A673 (cell line): ENCODE results near the gene TFR2.
"Not testable (repeated sequence)": the region's sequence is repeated elsewhere in the genome, so short reads cannot be mapped to it uniquely, and the experiment has no call there.

ENCODE experiments used
- EZH2 ChIP-seq: fragments of 200-600 bp; sonication (generic); IDR thresholded peaks from 2 replicates; pipeline ENCODE4 v1.6.1; 2017; ENCODE audit warnings: borderline replicate concordance, low read depth, mild to moderate bottlenecking, mixed read lengths, antibody characterized with exemption, low read length; ENCODE audit not compliant: poor library complexity, severe bottlenecking
- TF ChIP-seq, protein P1 (sequence below): fragments of 300-800, 200-600 bp; sonication (generic); conservative IDR thresholded peaks from 2 replicates; pipeline ENCODE4 v1.5.1; 2017; ENCODE audit warnings: low read depth, mild to moderate bottlenecking, antibody characterized with exemption, low read length, moderate library complexity, mixed read lengths

DNA sequence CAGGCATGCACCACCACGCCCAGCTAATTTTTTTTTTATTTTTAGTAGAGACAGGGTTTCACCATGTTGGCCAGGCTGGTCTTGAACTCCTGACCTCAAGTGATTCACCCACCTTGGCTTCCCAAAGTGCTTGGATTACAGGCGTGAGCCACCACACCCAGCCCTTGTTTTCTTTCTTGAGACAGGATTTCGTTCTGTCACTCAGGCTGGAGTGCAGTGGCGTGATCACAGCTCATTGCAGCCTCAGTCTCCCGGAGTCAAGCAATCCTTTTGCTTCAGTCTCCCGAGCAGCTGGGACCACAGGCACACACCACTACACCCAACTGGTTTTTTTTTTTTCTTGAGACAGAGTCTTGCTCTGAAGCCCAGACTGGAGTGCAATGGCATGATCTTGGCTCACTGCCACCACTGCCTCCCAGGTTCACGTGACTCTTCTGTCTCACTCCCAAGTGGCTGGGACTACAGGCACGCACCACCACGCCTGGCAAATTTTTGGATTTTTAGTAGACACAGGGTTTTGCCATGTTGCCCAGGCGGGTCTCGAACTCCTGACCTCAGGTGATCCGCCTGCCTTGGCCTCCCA, 20.9 kb upstream of the TFR2 start:
- not testable (repeated sequence) for TF ChIP-seq EZH2
- TF ChIP-seq, protein P1, sequence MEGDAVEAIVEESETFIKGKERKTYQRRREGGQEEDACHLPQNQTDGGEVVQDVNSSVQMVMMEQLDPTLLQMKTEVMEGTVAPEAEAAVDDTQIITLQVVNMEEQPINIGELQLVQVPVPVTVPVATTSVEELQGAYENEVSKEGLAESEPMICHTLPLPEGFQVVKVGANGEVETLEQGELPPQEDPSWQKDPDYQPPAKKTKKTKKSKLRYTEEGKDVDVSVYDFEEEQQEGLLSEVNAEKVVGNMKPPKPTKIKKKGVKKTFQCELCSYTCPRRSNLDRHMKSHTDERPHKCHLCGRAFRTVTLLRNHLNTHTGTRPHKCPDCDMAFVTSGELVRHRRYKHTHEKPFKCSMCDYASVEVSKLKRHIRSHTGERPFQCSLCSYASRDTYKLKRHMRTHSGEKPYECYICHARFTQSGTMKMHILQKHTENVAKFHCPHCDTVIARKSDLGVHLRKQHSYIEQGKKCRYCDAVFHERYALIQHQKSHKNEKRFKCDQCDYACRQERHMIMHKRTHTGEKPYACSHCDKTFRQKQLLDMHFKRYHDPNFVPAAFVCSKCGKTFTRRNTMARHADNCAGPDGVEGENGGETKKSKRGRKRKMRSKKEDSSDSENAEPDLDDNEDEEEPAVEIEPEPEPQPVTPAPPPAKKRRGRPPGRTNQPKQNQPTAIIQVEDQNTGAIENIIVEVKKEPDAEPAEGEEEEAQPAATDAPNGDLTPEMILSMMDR = not testable (repeated sequence)
